ENCODE measurements around the gene PROZ. TPM values are rescaled to one million over a fixed set of nuclear protein-coding genes. Genes with fewer than 3 reads are reported as not detected.
A peak's percentile ranks its signal among the peaks of the same experiment; 100 is the strongest.

PROZ gene
- total and polyA plus RNA-seq, 9 of the 15 experiments (the other 6 are each of a cell fraction or from before 2014, with no cell fraction given) = not detected

- TF ChIP-seq, protein P1, sequence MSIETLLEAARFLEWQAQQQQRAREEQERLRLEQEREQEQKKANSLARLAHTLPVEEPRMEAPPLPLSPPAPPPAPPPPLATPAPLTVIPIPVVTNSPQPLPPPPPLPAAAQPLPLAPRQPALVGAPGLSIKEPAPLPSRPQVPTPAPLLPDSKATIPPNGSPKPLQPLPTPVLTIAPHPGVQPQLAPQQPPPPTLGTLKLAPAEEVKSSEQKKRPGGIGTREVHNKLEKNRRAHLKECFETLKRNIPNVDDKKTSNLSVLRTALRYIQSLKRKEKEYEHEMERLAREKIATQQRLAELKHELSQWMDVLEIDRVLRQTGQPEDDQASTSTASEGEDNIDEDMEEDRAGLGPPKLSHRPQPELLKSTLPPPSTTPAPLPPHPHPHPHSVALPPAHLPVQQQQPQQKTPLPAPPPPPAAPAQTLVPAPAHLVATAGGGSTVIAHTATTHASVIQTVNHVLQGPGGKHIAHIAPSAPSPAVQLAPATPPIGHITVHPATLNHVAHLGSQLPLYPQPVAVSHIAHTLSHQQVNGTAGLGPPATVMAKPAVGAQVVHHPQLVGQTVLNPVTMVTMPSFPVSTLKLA (conservative IDR thresholded peaks at IDR 0.05) = peak in 1 of 2 experiments; percentile 16; a peak in 1 of 4 replicates
- TF ChIP-seq RBM15 (IDR thresholded peaks at IDR 0.05; ENCODE audit: insufficient read depth, low read length) (no peak), ZFX (CRISPR knock-in tag; IDR thresholded peaks at IDR 0.05) (0 out of 2 replicates have a peak, but pooled peaks have one; percentile 34), SIN3A (IDR thresholded peaks at IDR 0.05; ENCODE audit: borderline replicate concordance in 2 of 2, control insufficient read depth in 1 of 2, low read depth in 2 of 2, low read length in 2 of 2) (no peak; a peak in 1 of 4 replicates), ZBED1 (IDR thresholded peaks at IDR 0.05) (no peak), SIRT6 (IDR thresholded peaks at IDR 0.05; ENCODE audit: low read depth, low read length) (no peak), ZNF165 (CRISPR knock-in tag; IDR thresholded peaks at IDR 0.05; ENCODE audit: borderline replicate concordance) (no peak), TAL1 (IDR thresholded peaks at IDR 0.05) (peak; percentile 52), EZH2 (IDR thresholded peaks at IDR 0.05; ENCODE audit: borderline replicate concordance, low read depth, low read length) (no peak), ZNF121 (CRISPR knock-in tag; conservative IDR thresholded peaks at IDR 0.05) (no peak), THRAP3 (IDR thresholded peaks at IDR 0.05; ENCODE audit: borderline replicate concordance) (no peak), ZNF609 (CRISPR knock-in tag; IDR thresholded peaks at IDR 0.05; ENCODE audit: borderline replicate concordance) (no peak), TBL1XR1 (IDR thresholded peaks at IDR 0.05; ENCODE audit: low read length in 2 of 2) (peak in 1 of 2 experiments; percentile 38; a peak in 1 of 4 replicates), ZNF695 (CRISPR knock-in tag; IDR thresholded peaks at IDR 0.05) (no peak), DDX20 (tag; IDR thresholded peaks at IDR 0.05; ENCODE audit: low read depth) (no peak), GTF2F1 (IDR thresholded peaks at IDR 0.05; ENCODE audit: low read depth, low read length) (no peak), GABPA (tag; conservative IDR thresholded peaks at IDR 0.05; ENCODE audit: low read depth) (no peak), OTX1 (CRISPR knock-in tag; IDR thresholded peaks at IDR 0.05) (no peak), GTF2A2 (tag; IDR thresholded peaks at IDR 0.05) (no peak)
These were observed 61.7 kb downstream of the PROZ start (continued) for GRCh38 chr13:113220141-113220598.

All from K562 (cell line).